Activated CD8-positive, alpha-beta T cell treated with anti-CD3 and anti-CD28 coated beads for 36 hours (primary cell): ENCODE results near the gene MARCHF6. TPM values are rescaled to one million over a fixed set of nuclear protein-coding genes. Genes with fewer than 3 reads are reported as not detected.
"Not testable (repeated sequence)": the region's sequence is repeated elsewhere in the genome, so short reads cannot be mapped to it uniquely, and the experiment has no call there.

ENCODE experiments used
- ATAC-seq: fragments of 200-7000 bp; cut with Tn5 transposase; one replicate; pipeline ENCODE4 v1.10.0; 2021; ENCODE audit warnings: mild to moderate bottlenecking, moderate library complexity
- CTCF ChIA-PET: fragments of 350-600 bp; sonication (Branson Sonifier 250); formaldehyde crosslinking; loops from one replicate; lab custom pipeline; 2021; ENCODE audit warnings: antibody characterized with exemption; lab: Charles Lee
- POLR2A ChIA-PET: fragments of 350-600 bp; sonication (Branson Sonifier 250); formaldehyde crosslinking; loops from one replicate; lab custom pipeline; 2021; ENCODE audit warnings: antibody characterized with exemption; lab: Charles Lee
- DNase-seq: peaks from one replicate; pipeline ENCODE4 v3.0.0-alpha.2; 2020
- H3K27ac Mint-ChIP-seq: one replicate; pipeline ENCODE4 v1.8.0; 2021; ENCODE audit warnings: mild to moderate bottlenecking, mixed read lengths
- H3K27me3 Mint-ChIP-seq: one replicate; pipeline ENCODE4 v1.8.0; 2021; ENCODE audit warnings: mixed read lengths
- H3K36me3 Mint-ChIP-seq: one replicate; pipeline ENCODE4 v1.8.0; 2021; ENCODE audit warnings: low read depth, mixed read lengths
- H3K4me1 Mint-ChIP-seq: one replicate; pipeline ENCODE4 v1.8.0; 2021; ENCODE audit warnings: low read depth, mixed read lengths
- H3K4me3 Mint-ChIP-seq: one replicate; pipeline ENCODE4 v1.8.0; 2021; ENCODE audit warnings: mild to moderate bottlenecking, moderate library complexity, mixed read lengths
- H3K9me3 Mint-ChIP-seq: one replicate; pipeline ENCODE4 v1.8.0; 2021; ENCODE audit warnings: mixed read lengths
- CTCF ChIP-seq: fragments of 200-600 bp; IDR thresholded peaks from one replicate; pipeline ENCODE4 v1.8.0; 2022; ENCODE audit warnings: antibody characterized with exemption, mild to moderate bottlenecking
- intact Hi-C: fragments of 100-400 bp; cut with micrococcal nuclease; formaldehyde crosslinking; loops from one replicate; pipeline ENCODE4 v1.10.0; 2022
- total RNA-seq, 2 experiments: library from RNA; stranded (reverse); gene quantifications; one replicate each; pipeline ENCODE4 v1.2.3, GENCODE V29; 2021

The MARCHF6 gene
- total RNA-seq, 2 experiments from 2014 or later: 92.8 to 95.6 TPM

DNA sequence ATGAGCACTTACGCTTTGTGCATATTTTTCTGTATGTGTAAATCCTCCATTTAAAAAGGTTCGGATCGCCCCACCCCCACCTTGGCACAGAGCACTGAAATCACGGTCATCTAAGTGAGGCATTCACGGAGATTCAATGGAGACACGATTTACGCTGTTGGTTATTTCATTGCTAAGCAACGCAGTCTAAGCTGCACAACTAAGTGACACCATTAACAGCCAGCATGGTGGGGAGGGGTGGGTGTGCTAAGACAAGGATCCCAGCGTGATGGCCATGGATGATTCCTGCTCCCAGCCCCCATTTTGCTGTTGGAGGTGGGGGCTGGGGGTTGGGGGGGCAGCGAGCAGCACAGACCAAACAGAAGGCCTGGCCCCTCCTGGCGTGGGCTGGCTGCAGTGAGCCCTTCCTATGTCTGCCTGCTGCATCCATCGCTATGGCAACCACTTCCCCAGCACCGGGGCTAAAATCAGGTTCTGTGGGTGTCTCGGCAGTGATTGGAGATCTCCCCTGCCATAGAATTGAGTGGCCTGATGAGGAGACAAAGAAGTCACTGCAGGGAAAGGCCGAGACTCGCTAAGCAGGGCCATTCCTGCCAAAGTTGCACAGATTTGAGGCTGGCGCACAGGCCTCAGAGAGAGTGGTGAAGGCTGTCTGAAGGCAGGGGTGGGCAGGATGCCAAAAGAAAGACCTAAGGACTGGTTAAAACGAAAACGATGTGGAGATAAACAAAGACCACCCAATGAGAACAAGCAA is 14.3 kb upstream of the MARCHF6 start:
- DNase-seq: no peak
- H3K27ac Mint-ChIP-seq: no peak overlapping the region
- ChIA-PET CTCF (no interaction called here), POLR2A (interaction anchor here (0.6 to 2.0 kb wide), 2 partner anchors 14 to 32 kb away, joined by 3 to 6 read pairs; partner anchors contain the start of genes CMBL and MARCHF6)
- H3K9me3 Mint-ChIP-seq: no peaks in the 10 kb centered on the region
- ATAC-seq: no peak
- peaks cover 10% of the 10 kb centered on the region for H3K27me3 Mint-ChIP-seq
- intact Hi-C loops: no loop called here
- TF ChIP-seq CTCF: no peak
- no peaks in the 10 kb centered on the region for H3K4me1 Mint-ChIP-seq
- no peaks in the 10 kb centered on the region for H3K36me3 Mint-ChIP-seq
- H3K4me3 Mint-ChIP-seq: no peak overlapping the region

- no peak for DNase-seq
- Mint-ChIP-seq H3K27ac (no peak overlapping the region), H3K27me3 (peaks cover 2% of the 10 kb centered on the region), H3K9me3 (no peaks in the 10 kb centered on the region), H3K4me3 (no peak overlapping the region), H3K4me1 (no peaks in the 10 kb centered on the region), H3K36me3 (no peaks in the 10 kb centered on the region)
- POLR2A ChIA-PET: interaction anchor here (1.6 kb wide), 1 partner anchor 13 kb away, joined by 4 read pairs; the partner anchor contains the start of gene MARCHF6
- CTCF ChIA-PET: no interaction called here
- intact Hi-C loops: no loop called here
- TF ChIP-seq CTCF: no peak
- no peak for ATAC-seq
These were observed 13.5 kb upstream of the MARCHF6 start for GRCh38 chr5:10339958-10340357.

- no peak for DNase-seq
- Mint-ChIP-seq H3K27me3 (no peaks in the 10 kb centered on the region), H3K27ac (no peak overlapping the region), H3K4me3 (no peak overlapping the region), H3K9me3 (no peaks in the 10 kb centered on the region), H3K4me1 (no peaks in the 10 kb centered on the region), H3K36me3 (no peaks in the 10 kb centered on the region)
- ChIA-PET CTCF (interaction anchor here (1.3 kb wide), 1 partner anchor 59 kb away, joined by 4 read pairs; no protein-coding TSS in a partner anchor), POLR2A (interaction anchor here (1.2 kb wide), 1 partner anchor 10 kb away, joined by 4 read pairs; the partner anchor contains the start of gene MARCHF6)
- TF ChIP-seq CTCF: no peak
- intact Hi-C loops: no loop called here
- no peak for ATAC-seq
These were observed 10.0 kb upstream of the MARCHF6 start for GRCh38 chr5:10343486-10343885.

DNA sequence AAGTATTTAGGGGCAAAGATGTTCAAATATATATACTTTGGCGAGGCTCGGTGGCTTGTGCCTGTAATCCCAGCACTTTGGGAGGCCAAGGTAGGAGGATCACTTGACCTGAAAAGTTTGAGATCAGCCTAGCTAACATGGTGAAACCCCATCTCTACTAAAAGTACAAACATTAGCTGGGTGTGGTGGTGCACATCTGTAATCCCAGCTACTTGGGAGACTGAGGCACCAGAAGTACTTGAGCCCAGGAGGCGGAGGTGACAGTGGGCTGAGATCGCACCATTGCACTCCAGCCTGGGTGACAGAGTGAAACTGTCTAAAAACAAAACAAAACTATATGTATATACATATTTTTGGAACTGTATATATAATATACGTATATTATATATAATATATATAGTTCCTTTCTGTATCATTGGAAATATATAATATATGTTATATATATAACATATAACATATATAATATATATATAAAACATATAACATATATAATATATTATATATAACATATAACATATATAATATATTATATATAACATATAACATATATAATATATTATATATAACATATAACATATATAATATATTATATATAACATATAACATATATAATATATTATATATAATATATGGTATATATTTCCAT is 8.9 kb upstream of the MARCHF6 start:
- POLR2A ChIA-PET, H3K4me3 Mint-ChIP-seq, H3K27ac Mint-ChIP-seq, H3K4me1 Mint-ChIP-seq, H3K36me3 Mint-ChIP-seq, H3K9me3 Mint-ChIP-seq, H3K27me3 Mint-ChIP-seq, intact Hi-C loops: not testable (repeated sequence)
- peak; percentile 37 for ATAC-seq
- DNase-seq: peak; percentile 24
- CTCF ChIA-PET: interaction anchor here (0.6 kb wide), 1 partner anchor 82 kb away, joined by 3 read pairs; no protein-coding TSS in a partner anchor

GRCh38 chr5:10348258-10348657 is 5.2 kb upstream of the MARCHF6 start:
- H3K4me3 Mint-ChIP-seq: no peak overlapping the region
- no peaks in the 10 kb centered on the region for H3K27me3 Mint-ChIP-seq
- no peaks in the 10 kb centered on the region for H3K36me3 Mint-ChIP-seq
- ChIA-PET CTCF (no interaction called here), POLR2A (no interaction called here)
- H3K27ac Mint-ChIP-seq: no peak overlapping the region
- ATAC-seq (no peak), DNase-seq (no peak)
- TF ChIP-seq CTCF: no peak
- H3K4me1 Mint-ChIP-seq: peaks cover 13% of the 10 kb centered on the region
- intact Hi-C loops: no loop called here
- H3K9me3 Mint-ChIP-seq: no peaks in the 10 kb centered on the region
